PC-3 (cell line): Measurements from ENCODE around the gene EEF1E1. TPM values are rescaled to one million over a fixed set of nuclear protein-coding genes. Genes with fewer than 3 reads are reported as not detected.

ENCODE experiments used
- ATAC-seq: fragments of 200-7000 bp; cut with Tn5 transposase; 2 replicates; pipeline ENCODE4 v1.9.1; 2020; ENCODE audit warnings: mild to moderate bottlenecking, moderate library complexity
- BruUV-seq: library from RNA; stranded (reverse); fragments of 400-500 nt; replicated peaks from 2 replicates; lab custom pipeline; 2021; lab: Mats Ljungman, UMichigan
- CTCF ChIA-PET: fragments of 300-600 bp; sonication (Branson Sonifier 250); formaldehyde crosslinking; loops from one replicate; lab custom pipeline; 2022; ENCODE audit warnings: antibody characterized with exemption; lab: Charles Lee
- POLR2A ChIA-PET: fragments of 300-600 bp; sonication (Branson Sonifier 250); formaldehyde crosslinking; loops from one replicate; lab custom pipeline; 2022; ENCODE audit warnings: antibody characterized with exemption; ENCODE audit not compliant: unreplicated experiment; lab: Charles Lee
- DNase-seq: peaks from one replicate; pipeline ENCODE4 v3.0.0-alpha.2; 2015
- H2AFZ ChIP-seq: fragments of 300-600 bp; sonication (generic); 2 replicates; pipeline ENCODE4 v1.6.0; 2016; ENCODE audit warnings: antibody characterized with exemption, low read length
- H3F3A ChIP-seq: fragments of 300-600 bp; sonication (generic); one replicate; pipeline ENCODE4 v1.6.0; 2017; ENCODE audit warnings: antibody characterized with exemption, low read length, control low read depth, mild to moderate bottlenecking; ENCODE audit not compliant: unreplicated experiment
- H3K27ac ChIP-seq: fragments of 300-600 bp; sonication (generic); 2 replicates; pipeline ENCODE4 v1.5.1; 2016; ENCODE audit warnings: mild to moderate bottlenecking, low read length
- H3K27me3 ChIP-seq: fragments of 300-600 bp; sonication (generic); 2 replicates; pipeline ENCODE4 v1.6.1; 2016; ENCODE audit warnings: low read length, mixed read lengths
- H3K36me3 ChIP-seq: fragments of 300-600 bp; sonication (generic); 2 replicates; pipeline ENCODE4 v1.6.1; 2016; ENCODE audit warnings: low read depth, mixed run types, low read length, mixed read lengths
- H3K4me1 ChIP-seq: fragments of 300-600 bp; sonication (generic); 2 replicates; pipeline ENCODE4 v1.5.1; 2016; ENCODE audit warnings: low read length; ENCODE audit not compliant: insufficient read depth
- H3K4me2 ChIP-seq: fragments of 300-600 bp; sonication (generic); 2 replicates; pipeline ENCODE4 v1.6.0; 2016; ENCODE audit warnings: low read length
- H3K4me3 ChIP-seq: fragments of 300-600 bp; sonication (generic); 2 replicates; pipeline ENCODE4 v1.5.1; 2016; ENCODE audit warnings: mild to moderate bottlenecking, low read length, mixed read lengths
- H3K79me2 ChIP-seq: fragments of 300-600 bp; sonication (generic); 2 replicates; pipeline ENCODE4 v1.6.1; 2017; ENCODE audit warnings: low read length, mixed read lengths
- H3K9ac ChIP-seq: fragments of 300-600 bp; sonication (generic); 2 replicates; pipeline ENCODE4 v1.6.0; 2016; ENCODE audit warnings: mild to moderate bottlenecking, low read length
- H3K9me2 ChIP-seq: fragments of 300-600 bp; sonication (generic); replicated peaks from 2 replicates; pipeline ENCODE4 v1.6.1; 2016; ENCODE audit warnings: mixed run types, low read length, mixed read lengths
- H3K9me3 ChIP-seq: fragments of 300-600 bp; sonication (generic); 2 replicates; pipeline ENCODE4 v1.6.1; 2016; ENCODE audit warnings: low read length, mixed read lengths
- H4K20me1 ChIP-seq: fragments of 300-600 bp; sonication (generic); 2 replicates; pipeline ENCODE4 v1.6.1; 2016; ENCODE audit warnings: low read length, mixed read lengths
- CTCF ChIP-seq: fragments of 300-600 bp; sonication (generic); conservative IDR thresholded peaks from 2 replicates; pipeline ENCODE4 v1.5.1; 2017; ENCODE audit warnings: antibody characterized with exemption, low read depth, mild to moderate bottlenecking, low read length
- EZH2 ChIP-seq: fragments of 300-600 bp; sonication (generic); IDR thresholded peaks from one replicate; pipeline ENCODE4 v1.6.1; 2017; ENCODE audit warnings: antibody characterized with exemption, mild to moderate bottlenecking, low read length; ENCODE audit not compliant: unreplicated experiment
- EZH2phosphoT487 ChIP-seq: fragments of 300-600 bp; sonication (generic); IDR thresholded peaks from 2 replicates; pipeline ENCODE4 v1.6.1; 2018; ENCODE audit warnings: mild to moderate bottlenecking, antibody characterized with exemption, low read length, borderline replicate concordance
- intact Hi-C: fragments of 100-400 bp; cut with micrococcal nuclease; formaldehyde crosslinking; loops from 2 replicates; pipeline ENCODE4 v1.9.0; 2023
- total RNA-seq: library from RNA; depleted of rRNA; stranded (reverse); fragments of >200 nt; gene quantifications from 2 replicates; pipeline ENCODE4 v1.2.3, GENCODE V29; 2014

EEF1E1 gene
- total RNA-seq, 1 experiment from 2014 or later = 72.6 TPM

DNA sequence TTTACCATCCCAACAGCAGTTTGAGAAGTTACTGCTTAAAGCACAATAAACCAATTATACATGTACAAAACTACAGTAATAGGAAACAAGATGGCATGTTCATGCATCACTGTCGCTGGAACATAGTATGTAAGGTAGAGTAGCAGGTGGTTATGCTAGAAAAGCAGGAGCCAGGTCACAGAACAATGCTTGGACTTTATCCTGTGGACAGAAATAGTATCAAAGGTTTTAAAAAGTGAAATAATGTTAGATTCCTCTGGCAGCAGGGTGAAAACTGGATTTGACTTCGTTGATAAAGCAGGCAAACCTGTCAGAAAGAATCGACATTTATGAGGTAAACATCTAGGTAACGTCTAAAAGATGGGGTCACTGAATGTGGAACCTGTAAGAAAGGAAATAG, 40.6 kb downstream of the EEF1E1 start:
- DNase-seq (no peak), ATAC-seq (no peak)
- ChIA-PET CTCF (no interaction called here), POLR2A (no interaction called here)
- no peak overlapping the region for H3K4me2 ChIP-seq
- no peaks in the 10 kb centered on the region for H3K9me3 ChIP-seq
- H3K4me3 ChIP-seq = no peak overlapping the region
- H4K20me1 ChIP-seq = no peaks in the 10 kb centered on the region
- no peak overlapping the region for H2AFZ ChIP-seq
- no TSS peak for BruUV-seq
- H3K79me2 ChIP-seq = peaks cover 10% of the 10 kb centered on the region; the same call in 1 of the 2 replicates
- no peak overlapping the region for H3K27ac ChIP-seq
- H3K9ac ChIP-seq = no peak overlapping the region
- intact Hi-C loops = no loop called here
- no peaks in the 10 kb centered on the region for H3F3A ChIP-seq
- H3K4me1 ChIP-seq = peaks cover 20% of the 10 kb centered on the region
- H3K36me3 ChIP-seq = peaks cover 2% of the 10 kb centered on the region; the same call in 1 of the 2 replicates
- H3K27me3 ChIP-seq = no peaks in the 10 kb centered on the region
- TF ChIP-seq EZH2phosphoT487 = no peak
- TF ChIP-seq EZH2 = no peak
- TF ChIP-seq CTCF = no peak
- no peaks in the 10 kb centered on the region for H3K9me2 ChIP-seq

DNA sequence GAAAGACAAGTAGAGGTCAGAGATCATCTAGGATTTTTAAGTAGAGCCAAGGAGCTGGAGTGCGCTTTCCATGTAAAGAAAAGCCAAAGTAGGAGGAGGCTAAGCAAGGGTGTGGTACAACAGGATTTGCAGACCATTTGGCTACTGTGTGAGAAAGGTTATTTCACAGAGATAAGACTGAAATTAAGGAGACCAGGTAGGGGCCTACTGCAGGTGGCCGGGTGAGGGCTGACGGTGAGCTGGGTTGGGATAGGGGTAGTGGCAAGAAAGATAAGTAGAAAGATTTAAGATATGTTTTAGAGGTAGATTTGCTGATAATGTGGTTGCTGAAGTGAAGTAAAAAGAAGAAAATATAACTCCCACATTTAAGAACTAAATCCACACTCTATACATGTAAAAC, 42.0 kb downstream of the EEF1E1 start:
- intact Hi-C loops = no loop called here
- H3K9me2 ChIP-seq = no peaks in the 10 kb centered on the region
- CTCF ChIA-PET = no interaction called here

More for the DNA sequence above, 42.0 kb downstream of the EEF1E1 start:
- DNase-seq (no peak), ATAC-seq (no peak)
- no peak for TF ChIP-seq CTCF
- no peak for TF ChIP-seq EZH2phosphoT487
- no peak for TF ChIP-seq EZH2
- Histone ChIP-seq H3K79me2 (peaks cover 10% of the 10 kb centered on the region; the same call in 1 of the 2 replicates), H4K20me1 (no peaks in the 10 kb centered on the region), H3K9ac (no peak overlapping the region), H3K27ac (no peak overlapping the region), H3K27me3 (no peaks in the 10 kb centered on the region), H3K4me2 (no peak overlapping the region), H2AFZ (no peak overlapping the region), H3K9me3 (no peaks in the 10 kb centered on the region), H3F3A (no peaks in the 10 kb centered on the region), H3K36me3 (peaks cover 2% of the 10 kb centered on the region; the same call in 1 of the 2 replicates), H3K4me1 (peaks cover 20% of the 10 kb centered on the region), H3K4me3 (no peak overlapping the region)
- no TSS peak for BruUV-seq
- POLR2A ChIA-PET = no interaction called here
